Measurements from ENCODE around the gene EZH2.

GRCh38 chr7:148866362-148866761, 17.7 kb downstream of the EZH2 start:
- TF ChIP-seq TAF1 (IDR thresholded peaks at IDR 0.05; ENCODE audit: low read depth) (no peak), CTCF (IDR thresholded peaks at IDR 0.05; ENCODE audit: poor library complexity, severe bottlenecking) (no peak)

Measured in neural cell (in vitro differentiated cells).